Heart right ventricle (tissue), 16 donors: Measurements from ENCODE around the gene DTNB. TPM values are rescaled to one million over a fixed set of nuclear protein-coding genes. Genes with fewer than 3 reads are reported as not detected.

ENCODE experiments used
- ATAC-seq, 8 donors: fragments of 200-7000 bp; cut with Tn5 transposase; one replicate each; pipeline ENCODE4 v1.9.1; 2020; ENCODE audit warnings: mild to moderate bottlenecking in 8 of 8, moderate library complexity in 8 of 8, moderate number of reproducible peaks in 1 of 8
- DNase-seq, 2 donors: peaks; one replicate each; pipeline ENCODE4 v3.0.0-alpha.2; 2020
- H3K27ac ChIP-seq, 10 donors: fragments of 200-600 bp; sonication (generic) in 2 of 10; one replicate each; pipeline versions ENCODE4 v1.5.0 to v1.8.0; 2020 to 2022; ENCODE audit warnings: mild to moderate bottlenecking in 3 of 10
- H3K27me3 ChIP-seq, 7 donors: fragments of 200-600 bp; one replicate each; pipeline ENCODE4 v1.8.0; 2021 to 2022; ENCODE audit warnings: mild to moderate bottlenecking in 2 of 7
- H3K36me3 ChIP-seq, 9 donors: fragments of 200-600 bp; sonication (generic) in 1 of 9; one replicate each; pipeline versions ENCODE4 v1.5.0 to v1.8.0; 2020 to 2022; ENCODE audit warnings: mild to moderate bottlenecking in 2 of 9
- H3K4me1 ChIP-seq, 9 donors: fragments of 200-600 bp; sonication (generic) in 1 of 9; one replicate each; pipeline versions ENCODE4 v1.5.0 to v1.8.0; 2020 to 2022; ENCODE audit warnings: mild to moderate bottlenecking in 4 of 9
- H3K4me3 ChIP-seq, 10 donors: fragments of 200-600 bp; sonication (generic) in 2 of 10; one replicate each; pipeline versions ENCODE4 v1.5.0 to v1.8.0; 2020 to 2022; ENCODE audit warnings: mild to moderate bottlenecking in 7 of 10, moderate library complexity in 2 of 10
- H3K9me3 ChIP-seq, 11 donors: fragments of 200-600 bp in 10 of 11; sonication (generic) in 2 of 11; one replicate each; pipeline versions ENCODE4 v1.5.0 to v1.8.0; 2013 to 2022; ENCODE audit warnings: mild to moderate bottlenecking in 2 of 11, control low read depth in 1 of 11, moderate library complexity in 1 of 11
- WGBS, 2 donors: extraction: QIAGEN DNeasy Blood & Tissue Kit; methylation state at CpG; one replicate each; pipeline ENCODE4 v1.1.7; 2013; ENCODE audit warnings: inconsistent platforms in 1 of 2; 5-methylcytosine and 5-hydroxymethylcytosine counted together
- intact Hi-C, 10 donors: fragments of 100-400 bp; cut with DNase I; formaldehyde crosslinking; loops; one replicate each; pipeline versions ENCODE4 v1.11.1 to v1.14.2; 2022
- polyA plus RNA-seq, 2 donors: library from polyadenylated mRNA; stranded (reverse); fragments of 200-250 nt; gene quantifications; one replicate each; pipeline ENCODE4 v1.2.3, GENCODE V29; 2013
- total RNA-seq, 10 donors: library from RNA; stranded (reverse); fragmentation: NEBNext Ultra II Directional in 3 of 10; extraction: Animal tissue kit (Norgen Biotek cat#: 25700) in 3 of 10; gene quantifications; one replicate each; pipeline versions ENCODE4 v1.2.1 to v1.2.4, GENCODE V29; 2021 to 2023
- TF ChIP-seq, protein P1 (sequence below), 9 donors: fragments of 200-600 bp; sonication (generic) in 2 of 9; IDR thresholded peaks; one replicate each; pipeline versions ENCODE4 v1.5.0 to v1.8.0; 2021 to 2022; ENCODE audit warnings: antibody characterized with exemption in 9 of 9, mild to moderate bottlenecking in 5 of 9, moderate library complexity in 1 of 9
- donor health status: Arrhythmogenic right ventricular cardiomyopathy.
- donor health status: ischemic (EF 13 %, LVEDD 7.1; RV severe dilation, severe dysfunction).
- donor health status: healthy with polysubstance abuse.
- donor health status: DM: no; HTN: yes; CAD: no.
- donor health status: DM: no; HTN: no; CAD: no.
- donor health status: ischemic (EF 25% LVEDD 6.9; RV normal size, moderate dysfunction).
- donor health status: ischemic (EF 25% LVEDD 5.7; RV mildly dilated, moderate dysfunction).
- donor health status: healthy.
- donor health status: DM: yes; HTN: yes; CAD: no.
- donor health status: Ischemic cardiomyopathy.
- donor health status: ischemic (EF 35%, LVEDD 5.7; RV mildly dilated, moderate dysfunction).
- donor health status: nonischemic (EF 11% LVEDD 7.7; RV severe dilation, severe dysfunction).
- donor health status: DM: yes; HTN: yes; CAD: no.
- donor health status: PGD.
- donor health status: ischemic (EF 29% LVEDD 5.4; RV normal size, mild dysfunction).
- donor health status: nonischemic (EF 23%, LVEDD 6.1; RV moderate dilation, normal function).

DTNB gene
- total and polyA plus RNA-seq, 12 donors = 2.8 to 11.3 (median 7.8) TPM

DNA sequence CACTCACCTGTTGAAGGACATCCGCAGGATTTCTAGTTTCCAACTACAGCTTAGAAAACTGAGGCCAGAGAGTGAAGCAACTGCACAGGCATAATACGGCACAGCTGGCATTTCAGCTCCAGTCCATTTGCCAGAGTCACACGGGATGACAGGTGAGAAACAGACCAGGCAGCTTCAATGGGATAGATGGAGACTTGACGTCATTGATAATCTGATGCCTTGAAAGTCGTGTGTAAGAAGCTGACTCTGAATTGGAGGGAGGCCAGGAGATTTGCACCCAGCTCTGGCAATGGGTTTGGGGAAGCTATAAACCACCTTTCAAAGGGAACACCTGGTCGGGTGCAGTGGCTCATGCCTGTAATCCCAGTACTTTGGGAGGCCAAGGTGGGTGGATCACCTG is 319.3 kb downstream of the DTNB start:
- no peak for ATAC-seq
- 62 to 73% methylated on average over 6 of the region's 6 CpGs for WGBS, 2 donors
- DNase-seq = no peak
- no peaks in the 10 kb centered on the region for H3K36me3 ChIP-seq
- peaks cover 0 to 11% (median 0%) of the 10 kb centered on the region in 9 donors for H3K4me1 ChIP-seq
- H3K27me3 ChIP-seq = peaks cover 0 to 22% (median 0%) of the 10 kb centered on the region in 7 donors
- intact Hi-C loops = loop anchor here in 1 of 10 donors (10.0 kb wide), 1 partner anchor 301 kb away; no protein-coding TSS in a partner anchor
- TF ChIP-seq, protein P1, sequence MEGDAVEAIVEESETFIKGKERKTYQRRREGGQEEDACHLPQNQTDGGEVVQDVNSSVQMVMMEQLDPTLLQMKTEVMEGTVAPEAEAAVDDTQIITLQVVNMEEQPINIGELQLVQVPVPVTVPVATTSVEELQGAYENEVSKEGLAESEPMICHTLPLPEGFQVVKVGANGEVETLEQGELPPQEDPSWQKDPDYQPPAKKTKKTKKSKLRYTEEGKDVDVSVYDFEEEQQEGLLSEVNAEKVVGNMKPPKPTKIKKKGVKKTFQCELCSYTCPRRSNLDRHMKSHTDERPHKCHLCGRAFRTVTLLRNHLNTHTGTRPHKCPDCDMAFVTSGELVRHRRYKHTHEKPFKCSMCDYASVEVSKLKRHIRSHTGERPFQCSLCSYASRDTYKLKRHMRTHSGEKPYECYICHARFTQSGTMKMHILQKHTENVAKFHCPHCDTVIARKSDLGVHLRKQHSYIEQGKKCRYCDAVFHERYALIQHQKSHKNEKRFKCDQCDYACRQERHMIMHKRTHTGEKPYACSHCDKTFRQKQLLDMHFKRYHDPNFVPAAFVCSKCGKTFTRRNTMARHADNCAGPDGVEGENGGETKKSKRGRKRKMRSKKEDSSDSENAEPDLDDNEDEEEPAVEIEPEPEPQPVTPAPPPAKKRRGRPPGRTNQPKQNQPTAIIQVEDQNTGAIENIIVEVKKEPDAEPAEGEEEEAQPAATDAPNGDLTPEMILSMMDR (IDR thresholded peaks at IDR 0.05) = no peak
- no peak overlapping the region for H3K4me3 ChIP-seq
- no peak overlapping the region for H3K27ac ChIP-seq
- H3K9me3 ChIP-seq = no peaks in the 10 kb centered on the region

DNA sequence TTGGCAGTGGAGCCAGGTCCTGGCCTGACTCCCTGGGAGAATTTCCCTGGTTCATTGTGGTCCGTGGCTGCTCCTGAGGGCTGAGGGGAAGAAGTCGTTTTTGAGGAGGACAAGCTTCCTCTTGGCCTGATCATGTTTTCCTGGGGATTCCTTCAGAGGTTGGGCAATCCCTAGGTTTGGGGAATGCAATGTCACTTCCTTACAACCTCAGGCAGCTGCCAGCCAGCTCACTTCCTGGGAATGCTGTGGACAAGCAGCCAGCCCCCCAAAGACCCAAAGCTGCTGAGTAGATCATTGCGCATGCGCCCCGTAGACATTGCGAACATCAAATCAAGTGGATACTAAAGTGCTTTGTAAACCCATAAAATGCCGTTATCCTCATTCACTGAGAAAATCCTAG is 324.0 kb downstream of the DTNB start:
- Histone ChIP-seq H3K27ac (no peak overlapping the region), H3K4me3 (no peak overlapping the region), H3K27me3 (peaks cover 0 to 6% (median 0%) of the 10 kb centered on the region in 7 donors), H3K36me3 (no peaks in the 10 kb centered on the region), H3K4me1 (peaks cover 0 to 19% (median 0%) of the 10 kb centered on the region in 9 donors), H3K9me3 (no peaks in the 10 kb centered on the region)
- 78 to 81% methylated on average over 7 of the region's 7 CpGs for WGBS, 2 donors
- intact Hi-C loops = loop anchor here in 2 of 10 donors (2.0 to 10.0 kb wide), 3 partner anchors 21 to 175 kb away; no protein-coding TSS in a partner anchor
- peak in 1 of 8 donors; percentile 29 for ATAC-seq
- DNase-seq = no peak
- TF ChIP-seq, protein P1 (IDR thresholded peaks at IDR 0.05) = no peak

DNA sequence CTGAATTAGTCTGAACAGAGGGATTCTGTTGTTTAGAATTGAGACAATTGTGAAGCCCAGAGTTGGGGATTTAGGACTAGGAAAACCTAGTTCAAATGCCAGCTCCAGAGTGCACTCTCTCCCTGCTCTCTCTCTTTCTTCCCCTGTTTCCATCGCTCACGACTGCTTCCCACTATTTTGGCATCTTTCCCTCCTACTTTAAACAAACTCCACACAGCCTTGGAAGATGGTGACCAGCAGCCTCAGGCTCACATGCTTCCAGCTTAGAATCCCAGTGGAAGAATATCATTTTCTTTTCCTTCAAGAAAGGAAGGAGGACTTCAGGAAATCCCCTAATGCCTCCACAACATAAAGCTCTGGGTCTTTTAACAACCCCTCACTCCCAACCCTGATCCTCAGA is 325.5 kb downstream of the DTNB start:
- H3K9me3 ChIP-seq = no peaks in the 10 kb centered on the region
- no peaks in the 10 kb centered on the region for H3K36me3 ChIP-seq
- no peak for DNase-seq
- no peak for ATAC-seq
- WGBS, 2 donors = 52 to 57% methylated on average over 2 of the region's 2 CpGs
- TF ChIP-seq, protein P1 (IDR thresholded peaks at IDR 0.05) = no peak
- no peaks in the 10 kb centered on the region for H3K27me3 ChIP-seq
- intact Hi-C loops = loop anchor here in 2 of 10 donors (2.0 to 10.0 kb wide), 3 partner anchors 23 to 177 kb away; no protein-coding TSS in a partner anchor
- peaks cover 0 to 21% (median under 1%) of the 10 kb centered on the region in 9 donors for H3K4me1 ChIP-seq
- no peak overlapping the region for H3K4me3 ChIP-seq
- H3K27ac ChIP-seq = no peak overlapping the region

DNA sequence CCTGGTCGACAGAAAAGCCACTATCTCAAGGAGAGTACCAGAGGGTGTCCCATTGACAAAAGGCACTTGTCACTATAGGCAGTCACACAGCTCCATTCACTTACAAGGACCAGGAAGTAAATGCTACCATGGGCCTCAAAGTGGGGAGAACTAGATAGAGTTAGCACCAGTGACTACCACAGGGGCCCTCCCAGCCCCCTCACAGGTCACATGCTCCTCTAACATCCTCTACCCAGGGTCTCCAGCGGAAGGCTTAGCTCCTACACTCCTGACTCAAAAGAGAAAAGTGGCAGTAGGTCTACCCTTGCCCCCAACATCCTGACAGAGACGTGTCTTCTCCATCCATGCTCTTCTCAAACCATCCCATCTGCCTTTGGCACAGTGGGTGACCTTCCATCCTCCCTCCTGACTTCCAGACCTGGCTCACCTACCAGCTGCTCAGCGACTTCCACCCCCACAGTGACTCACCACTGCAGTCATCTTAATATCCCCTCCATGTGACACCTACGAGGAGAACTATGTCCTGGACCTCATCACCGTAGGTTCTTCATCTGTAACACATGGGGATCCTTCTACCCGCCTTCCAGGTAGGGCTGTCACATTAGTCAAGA is 326.1 kb downstream of the DTNB start:
- ATAC-seq = no peak
- Histone ChIP-seq H3K4me1 (peaks cover 0 to 26% (median 5%) of the 10 kb centered on the region in 9 donors), H3K27me3 (no peaks in the 10 kb centered on the region), H3K36me3 (no peaks in the 10 kb centered on the region), H3K27ac (no peak overlapping the region), H3K9me3 (no peaks in the 10 kb centered on the region), H3K4me3 (no peak overlapping the region)
- no peak for DNase-seq
- intact Hi-C loops = loop anchor here in 2 of 10 donors (5.0 to 10.0 kb wide), 2 partner anchors 175 to 177 kb away; no protein-coding TSS in a partner anchor
- 84 to 87% methylated on average over 7 of the region's 7 CpGs for WGBS, 2 donors
- TF ChIP-seq, protein P1 (IDR thresholded peaks at IDR 0.05) = no peak
